WTC11 (cell line): ENCODE results near the gene IPO11. TPM values are rescaled to one million over a fixed set of nuclear protein-coding genes. Genes with fewer than 3 reads are reported as not detected.

Experiments
- ATAC-seq: fragments of 200-7000 bp; cut with Tn5 transposase; 2 replicates; pipeline ENCODE4 v1.10.0; 2021; ENCODE audit warnings: mild to moderate bottlenecking, moderate library complexity
- CTCF ChIA-PET: fragments of 300-600 bp; sonication (Branson Sonifier 250); formaldehyde crosslinking; loops from one replicate; lab custom pipeline; 2021; ENCODE audit warnings: antibody characterized with exemption; lab: Charles Lee
- POLR2A ChIA-PET: fragments of 350-600 bp; sonication (Branson Sonifier 250); formaldehyde crosslinking; loops from one replicate; lab custom pipeline; 2021; ENCODE audit warnings: antibody characterized with exemption; lab: Charles Lee
- DNase-seq: peaks from one replicate; pipeline ENCODE4 v3.0.0; 2021; ENCODE audit warnings: low spot score
- H3K27ac Mint-ChIP-seq: 2 replicates; pipeline ENCODE4 v1.8.0; 2021; ENCODE audit warnings: mixed read lengths
- H3K27me3 Mint-ChIP-seq: 2 replicates; pipeline ENCODE4 v1.8.0; 2021; ENCODE audit warnings: low read depth, mild to moderate bottlenecking, moderate library complexity, mixed read lengths
- H3K36me3 Mint-ChIP-seq: 2 replicates; pipeline ENCODE4 v1.8.0; 2021; ENCODE audit warnings: mixed read lengths
- H3K4me1 Mint-ChIP-seq: 2 replicates; pipeline ENCODE4 v1.8.0; 2022; ENCODE audit warnings: mixed read lengths
- H3K4me3 Mint-ChIP-seq: 2 replicates; pipeline ENCODE4 v1.8.0; 2021; ENCODE audit warnings: mild to moderate bottlenecking, moderate library complexity, mixed read lengths
- H3K9me3 Mint-ChIP-seq: 2 replicates; pipeline ENCODE4 v1.8.0; 2021; ENCODE audit warnings: mixed read lengths
- ARID4B ChIP-seq: sonication (generic); formaldehyde crosslinking; IDR thresholded peaks from 2 replicates; pipeline ENCODE4 v1.8.0; 2023; ENCODE audit warnings: missing genetic modification reagents, mild to moderate bottlenecking, borderline replicate concordance
- CTCF ChIP-seq: fragments of 200-600 bp; IDR thresholded peaks from 2 replicates; pipeline ENCODE4 v1.8.0; 2022; ENCODE audit warnings: antibody characterized with exemption
- E2F4 ChIP-seq: sonication (generic); formaldehyde crosslinking; IDR thresholded peaks from 2 replicates; pipeline ENCODE4 v1.8.1; 2022; ENCODE audit warnings: low read depth, mild to moderate bottlenecking, moderate library complexity, missing genetic modification reagents, borderline replicate concordance
- E2F5 ChIP-seq: sonication (generic); formaldehyde crosslinking; IDR thresholded peaks from 2 replicates; pipeline ENCODE4 v1.8.1; 2022; ENCODE audit warnings: mild to moderate bottlenecking, moderate library complexity, missing genetic modification reagents
- EMX1 ChIP-seq: fragments of 250-450 bp; sonication (Bioruptor Pico); IDR thresholded peaks from 2 replicates; pipeline ENCODE4 v1.8.0; 2021; ENCODE audit warnings: mild to moderate bottlenecking
- FOXP1 ChIP-seq: sonication (generic); formaldehyde crosslinking; IDR thresholded peaks from 2 replicates; pipeline ENCODE4 v1.8.0; 2022; ENCODE audit warnings: missing genetic modification reagents, mild to moderate bottlenecking, moderate library complexity, borderline replicate concordance
- HMGA2 ChIP-seq: fragments of 250-450 bp; sonication (Bioruptor Pico); IDR thresholded peaks from 2 replicates; pipeline ENCODE4 v1.4.0; 2021; ENCODE audit warnings: mild to moderate bottlenecking, moderate library complexity
- JAZF1 ChIP-seq: fragments of 250-450 bp; sonication (Bioruptor Pico); IDR thresholded peaks from 2 replicates; pipeline ENCODE4 v1.9.0; 2021; ENCODE audit warnings: moderate library complexity, mild to moderate bottlenecking, inconsistent platforms
- JUN ChIP-seq: sonication (generic); formaldehyde crosslinking; IDR thresholded peaks from 2 replicates; pipeline ENCODE4 v1.8.0; 2023; ENCODE audit warnings: mild to moderate bottlenecking, missing genetic modification reagents
- NFE2L1 ChIP-seq: sonication (generic); formaldehyde crosslinking; IDR thresholded peaks from 2 replicates; pipeline ENCODE4 v1.8.1; 2023; ENCODE audit warnings: missing genetic modification reagents
- RORB ChIP-seq: fragments of 250-450 bp; sonication (Bioruptor Pico); IDR thresholded peaks from 2 replicates; pipeline ENCODE4 v1.9.0; 2021; ENCODE audit warnings: mild to moderate bottlenecking
- TCF7 ChIP-seq: sonication (generic); formaldehyde crosslinking; IDR thresholded peaks from 2 replicates; pipeline ENCODE4 v1.8.0; 2022; ENCODE audit warnings: mild to moderate bottlenecking, low read depth, missing genetic modification reagents, moderate library complexity
- ZNF219 ChIP-seq: sonication (generic); formaldehyde crosslinking; IDR thresholded peaks from 2 replicates; pipeline ENCODE4 v1.8.0; 2023; ENCODE audit warnings: missing genetic modification reagents, mild to moderate bottlenecking, borderline replicate concordance
- ZNF263 ChIP-seq: sonication (generic); formaldehyde crosslinking; IDR thresholded peaks from 2 replicates; pipeline ENCODE4 v1.8.1; 2022; ENCODE audit warnings: low read depth, mild to moderate bottlenecking, moderate library complexity, missing genetic modification reagents
- ZNF281 ChIP-seq: sonication (generic); formaldehyde crosslinking; IDR thresholded peaks from 2 replicates; pipeline ENCODE4 v1.8.0; 2023; ENCODE audit warnings: mild to moderate bottlenecking, missing genetic modification reagents
- ZNF416 ChIP-seq: fragments of 250-450 bp; sonication (Bioruptor Pico); IDR thresholded peaks from 2 replicates; pipeline ENCODE4 v1.9.0; 2021; ENCODE audit warnings: mild to moderate bottlenecking, inconsistent platforms
- ZNF671 ChIP-seq: fragments of 250-450 bp; sonication (Bioruptor Pico); IDR thresholded peaks from 2 replicates; pipeline ENCODE4 v1.8.0; 2021; ENCODE audit warnings: mild to moderate bottlenecking
- ZSCAN18 ChIP-seq: fragments of 250-450 bp; sonication (Bioruptor Pico); IDR thresholded peaks from 2 replicates; pipeline ENCODE4 v2.1.2; 2022; ENCODE audit warnings: mild to moderate bottlenecking, moderate library complexity
- total RNA-seq: library from RNA; stranded (reverse); gene quantifications from 3 replicates; pipeline ENCODE4 v1.2.3, GENCODE V29; 2021

Gene IPO11
- total RNA-seq, 1 experiment from 2014 or later, result 61.9 TPM

- no peak for TF ChIP-seq ZNF671 (CRISPR knock-in tag)
- TF ChIP-seq, all 79 proteins: peak for 0
Observed at GRCh38 chr5:62574599-62574998, 162.0 kb downstream of the IPO11 start (continued).

- ATAC-seq (no peak), DNase-seq (no peak)
- no peaks in the 10 kb centered on the region for H3K9me3 Mint-ChIP-seq
- POLR2A ChIA-PET, result no interaction called here
- CTCF ChIA-PET, result no interaction called here
- peaks cover 7% of the 10 kb centered on the region for H3K4me1 Mint-ChIP-seq
- H3K36me3 Mint-ChIP-seq, result no peaks in the 10 kb centered on the region
- no peaks in the 10 kb centered on the region for H3K27me3 Mint-ChIP-seq
- no peak overlapping the region for H3K4me3 Mint-ChIP-seq
- TF ChIP-seq EMX1 (CRISPR knock-in tag) (no peak), NFE2L1 (CRISPR knock-in tag) (no peak), ARID4B (no peak), HMGA2 (CRISPR knock-in tag) (no peak), E2F5 (CRISPR knock-in tag) (no peak), ZNF281 (CRISPR knock-in tag) (no peak), JUN (CRISPR knock-in tag) (no peak), E2F4 (CRISPR knock-in tag) (no peak), ZNF671 (CRISPR knock-in tag) (no peak), JAZF1 (CRISPR knock-in tag) (no peak), RORB (no peak), TCF7 (CRISPR knock-in tag) (no peak), ZSCAN18 (CRISPR knock-in tag) (no peak), CTCF (no peak), ZNF219 (CRISPR knock-in tag) (no peak), ZNF416 (no peak), FOXP1 (CRISPR knock-in tag) (no peak), ZNF263 (CRISPR knock-in tag) (no peak)
- H3K27ac Mint-ChIP-seq, result no peak overlapping the region
Observed at GRCh38 chr5:62575066-62575465, 162.5 kb downstream of the IPO11 start.
